GM21825 (cell line): Measurements from ENCODE around the gene TMPRSS11F.
"Not testable (repeated sequence)": the region's sequence is repeated elsewhere in the genome, so short reads cannot be mapped to it uniquely, and the experiment has no call there.

ENCODE experiments used
- ATAC-seq: cut with Tn5 transposase; IDR thresholded peaks from one replicate; pipeline ENCODE4 v1.9.1; 2021; ENCODE audit warnings: mild to moderate bottlenecking, moderate library complexity; ENCODE audit not compliant: unreplicated experiment

Gene TMPRSS11F

DNA sequence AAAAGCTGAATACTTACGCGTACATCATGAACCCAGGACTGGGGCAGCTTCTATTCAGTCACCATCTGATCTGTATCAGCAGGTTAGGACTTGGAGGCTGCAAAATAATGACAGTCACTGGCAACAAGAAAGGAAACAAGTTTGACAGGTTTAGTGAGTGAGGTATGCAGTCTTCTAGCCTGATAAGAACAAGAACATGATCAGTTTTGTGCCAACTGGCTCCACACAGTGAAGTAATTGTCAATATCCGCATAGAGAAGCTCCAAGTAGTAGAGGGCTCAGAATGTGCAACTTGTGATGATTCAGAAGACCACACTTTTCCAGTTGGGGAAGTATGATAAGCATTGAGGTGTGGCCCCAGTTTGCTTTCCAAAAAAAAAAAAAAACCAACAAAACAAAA, at the start of gene TMPRSS11F:
TMPRSS11F (minus strand) TSS at position 77 of the 400 bp plus-strand sequence; CDS start at position 28, 49 bp downstream.
- no peak for ATAC-seq

DNA sequence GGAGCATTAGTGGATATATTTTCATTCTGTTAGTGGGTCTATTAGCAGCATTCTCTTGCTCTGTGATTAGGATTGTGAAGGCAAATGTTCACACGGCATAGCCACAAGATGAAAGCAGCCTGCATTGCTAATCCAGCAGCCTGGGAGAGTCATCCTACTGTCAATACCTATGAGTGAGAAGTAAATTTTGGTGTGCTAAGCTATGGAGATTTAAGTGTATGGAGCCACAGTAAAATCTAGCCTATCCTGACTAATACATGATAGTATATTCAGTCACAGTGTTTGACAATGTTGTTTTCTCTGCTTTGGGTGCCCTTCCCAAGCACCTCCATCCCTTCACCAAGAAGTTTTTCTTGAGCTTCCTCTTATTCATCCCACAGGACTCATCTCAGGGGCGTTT, 47.2 kb upstream of the TMPRSS11F start:
- no peak for ATAC-seq

DNA sequence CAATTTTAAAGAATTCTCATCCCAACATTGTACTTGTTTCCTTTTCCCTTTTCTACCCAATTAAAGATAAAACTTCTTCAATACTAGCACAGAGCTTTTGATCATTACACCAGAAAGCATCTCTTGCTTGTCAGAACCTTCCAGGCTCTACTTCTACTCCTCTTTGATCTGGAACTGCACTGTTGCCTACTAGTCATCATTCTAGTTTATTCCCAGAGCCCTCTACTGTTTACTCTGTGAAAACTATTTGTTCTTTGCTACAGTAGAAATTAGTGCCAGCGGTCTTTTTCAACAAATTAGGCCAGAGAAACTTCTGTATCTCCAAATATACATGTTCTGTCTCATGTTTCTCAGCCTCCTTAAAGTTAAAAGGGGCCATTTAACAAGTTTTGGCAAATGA, 46.8 kb upstream of the TMPRSS11F start:
- no peak for ATAC-seq

DNA sequence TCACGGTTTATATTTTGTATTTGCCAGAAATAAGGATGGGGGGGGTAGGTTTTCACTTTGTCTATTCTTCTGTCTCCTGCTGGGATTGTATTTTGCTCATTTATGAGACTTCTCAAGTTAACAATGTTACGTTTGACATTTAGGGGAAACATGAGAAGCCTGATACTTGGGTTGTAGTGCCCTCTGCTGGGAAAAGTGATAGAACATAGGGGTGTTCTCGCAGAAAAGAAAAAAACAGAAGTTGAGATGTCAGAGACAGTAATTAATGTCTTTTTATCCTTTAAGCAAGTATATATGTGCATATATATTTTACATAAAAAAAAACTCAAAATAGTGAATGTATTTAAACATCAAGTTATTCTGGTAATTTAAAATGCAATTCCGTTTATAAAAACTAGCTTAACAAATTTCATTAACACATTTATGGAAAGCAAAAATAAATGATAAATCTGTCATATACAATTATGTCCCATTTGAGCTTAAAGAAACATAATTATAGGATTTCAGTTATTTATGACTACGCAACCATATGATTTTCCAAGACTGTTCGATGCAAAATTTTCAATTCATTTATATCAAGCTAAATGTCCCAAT, 46.0 kb upstream of the TMPRSS11F start:
- peak; percentile 86 for ATAC-seq

DNA sequence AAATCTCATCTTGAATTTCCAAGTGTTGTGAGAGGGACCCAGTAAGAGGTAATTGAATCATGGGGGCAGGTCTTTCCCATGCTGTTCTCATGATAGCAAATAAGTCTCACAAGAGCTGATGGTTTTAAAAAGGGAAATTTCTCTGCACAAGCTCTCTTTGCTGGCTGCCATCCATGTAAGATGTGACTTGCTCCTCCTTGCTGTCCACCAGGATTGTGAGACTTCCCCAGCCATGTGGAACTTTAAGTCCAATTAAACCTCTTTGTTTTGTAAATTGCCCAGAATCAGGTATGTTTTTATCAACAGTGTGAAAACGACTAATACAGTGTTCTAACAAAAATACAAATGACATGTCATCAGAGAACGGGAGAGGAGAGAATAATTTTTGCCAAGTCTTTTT, 44.7 kb upstream of the TMPRSS11F start:
- ATAC-seq, result not testable (repeated sequence)

DNA sequence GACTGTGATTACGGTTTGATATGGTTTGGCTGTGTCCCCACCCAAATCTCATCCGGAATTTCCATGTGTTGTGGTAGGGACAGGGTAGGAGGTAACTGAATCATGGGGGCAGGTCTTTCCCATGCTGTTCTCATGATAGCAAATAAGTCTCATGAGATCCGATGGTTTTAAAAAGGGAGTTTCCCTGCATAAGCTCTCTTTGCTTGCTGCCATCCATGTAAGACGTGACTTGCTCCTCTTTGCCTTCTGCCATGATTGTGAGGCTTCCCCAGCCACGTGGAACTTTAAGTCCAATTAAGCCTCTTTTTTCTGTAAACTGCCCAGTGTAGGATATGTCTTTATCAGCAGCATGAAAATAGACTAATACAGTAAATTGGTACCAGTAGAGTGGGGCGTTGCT, 42.5 kb upstream of the TMPRSS11F start:
- ATAC-seq, result not testable (repeated sequence)

DNA sequence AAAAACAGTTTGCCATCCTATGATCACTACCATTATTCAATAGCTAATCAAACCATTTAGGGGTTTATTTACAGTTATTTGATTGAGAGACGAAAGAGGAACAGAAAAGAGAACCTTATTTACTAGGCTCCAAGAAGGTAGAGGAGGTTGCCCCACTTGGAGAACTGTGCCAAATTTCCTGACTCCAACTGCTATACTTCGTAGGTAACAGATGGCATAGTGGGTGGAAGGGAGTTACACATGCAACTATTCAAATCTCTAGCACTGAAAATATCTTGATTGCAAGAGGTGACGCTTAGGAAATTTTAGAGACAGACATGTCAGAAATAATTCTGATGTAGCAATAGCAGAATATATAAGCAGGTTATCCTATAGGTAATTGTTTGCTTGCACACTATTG, 38.0 kb upstream of the TMPRSS11F start:
- ATAC-seq, result no peak

DNA sequence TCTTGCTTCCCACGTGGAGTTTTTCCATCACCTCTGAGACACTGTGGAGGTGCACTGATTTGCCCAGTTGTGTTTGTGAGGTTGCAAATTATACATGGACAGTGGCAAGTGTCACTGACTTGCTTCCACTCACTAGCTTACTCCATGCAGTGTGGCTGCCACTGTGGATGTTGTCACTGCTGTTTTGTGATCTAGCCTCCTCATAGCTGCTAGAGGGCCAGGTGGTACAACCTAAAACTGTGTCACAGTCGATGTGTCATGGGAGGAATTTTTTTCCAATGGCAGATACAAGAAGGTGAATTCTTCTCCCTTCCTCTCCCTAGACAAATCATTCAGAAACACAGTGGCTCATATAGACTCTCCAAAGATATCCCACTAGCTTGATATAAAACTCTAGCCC, 37.5 kb upstream of the TMPRSS11F start:
- ATAC-seq, result no peak

DNA sequence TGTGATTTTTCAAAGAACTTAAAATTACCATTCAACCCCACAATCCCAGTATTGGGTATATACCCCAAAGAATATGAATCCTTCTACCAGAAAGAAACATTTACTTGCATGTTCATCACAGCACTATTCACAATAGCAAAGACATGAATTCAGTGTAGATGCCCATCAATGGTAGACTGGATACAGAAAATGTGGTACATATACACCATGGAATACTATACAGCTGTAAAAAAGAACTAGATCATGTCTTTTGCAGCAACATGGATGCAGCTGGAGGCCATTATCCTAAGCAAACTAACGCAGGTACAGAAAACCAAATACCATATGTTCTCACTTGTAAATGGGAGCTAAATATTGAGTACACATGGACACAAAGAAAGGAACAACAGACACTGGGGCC, 34.1 kb upstream of the TMPRSS11F start:
- ATAC-seq, result no peak

DNA sequence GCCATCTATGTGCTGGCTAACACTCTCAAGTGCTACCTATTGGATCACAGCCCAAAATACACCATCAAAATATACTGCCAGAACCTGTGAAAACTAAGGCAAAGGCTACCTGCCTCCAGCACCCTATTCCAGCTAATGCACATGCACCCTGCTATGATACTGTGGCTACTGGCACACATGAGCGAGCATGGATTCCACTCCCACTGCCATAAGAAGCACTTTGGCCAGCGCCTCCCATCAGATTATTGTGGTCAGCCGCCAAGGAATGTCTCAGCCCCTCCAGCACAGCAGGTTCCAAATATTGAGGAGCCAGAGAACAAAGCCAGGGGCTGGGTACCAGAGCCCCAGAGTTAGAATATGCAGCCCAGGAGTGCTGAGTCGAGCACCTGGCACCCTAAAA, 32.5 kb upstream of the TMPRSS11F start:
- ATAC-seq, result no peak

DNA sequence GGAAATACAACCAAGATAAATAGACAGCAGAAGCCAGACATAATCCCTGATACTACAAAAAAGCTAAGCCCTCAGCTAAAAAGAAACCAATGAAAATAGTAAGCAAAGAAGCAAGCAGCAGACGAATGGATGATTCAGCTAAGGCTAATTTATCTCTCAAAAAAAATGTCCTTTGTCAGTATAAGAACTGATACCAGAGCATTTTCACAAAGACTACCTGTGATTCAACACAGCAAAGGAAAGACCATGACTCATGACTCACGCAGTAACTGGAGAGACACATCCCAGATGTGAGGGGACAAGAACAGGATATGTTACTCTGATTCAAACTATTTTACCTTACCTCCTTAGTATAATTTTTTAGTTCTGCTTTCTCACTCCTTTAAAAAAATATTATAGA, 22.7 kb upstream of the TMPRSS11F start:
- no peak for ATAC-seq

DNA sequence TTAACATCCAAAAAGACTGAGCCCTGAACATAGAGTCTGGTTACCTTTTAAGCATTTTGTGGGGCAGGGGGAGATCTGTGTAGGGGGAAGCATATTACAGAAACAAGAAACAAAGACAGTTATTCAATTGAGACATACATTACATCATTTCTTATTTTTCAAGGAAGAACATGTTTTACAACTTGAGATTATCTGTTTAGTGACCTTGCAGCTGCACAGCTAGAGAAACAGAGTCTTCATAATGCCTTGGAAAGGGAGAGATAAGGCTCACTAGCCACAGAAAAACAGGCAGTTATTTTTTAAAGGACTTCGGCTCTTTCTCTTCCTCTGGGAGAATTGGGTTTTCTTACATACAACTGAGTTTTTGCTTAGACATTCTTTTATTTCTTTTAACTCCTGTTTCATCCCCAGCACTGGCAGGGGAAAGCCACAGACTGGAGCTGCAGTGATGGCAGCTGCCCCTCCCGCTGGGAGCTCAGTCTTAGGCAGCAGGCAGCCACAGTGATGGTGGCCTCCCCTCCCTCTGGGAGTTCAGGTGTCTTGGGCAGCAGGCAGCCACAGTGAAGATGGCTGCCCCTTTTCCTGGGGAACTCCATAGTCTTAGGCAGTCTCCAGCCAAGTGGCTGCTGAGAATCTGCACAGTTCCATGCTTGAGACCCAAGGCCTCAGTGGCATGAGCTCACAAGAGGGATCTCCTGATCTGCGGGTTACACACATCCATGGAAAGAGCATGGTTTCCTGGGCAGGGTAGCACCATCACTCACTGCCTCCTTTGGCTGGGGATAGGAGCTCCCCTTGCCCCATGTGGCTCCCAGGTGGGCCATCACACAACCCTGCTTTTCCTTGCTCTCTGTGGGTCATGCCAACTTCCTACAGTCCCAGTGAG, 19.4 kb upstream of the TMPRSS11F start:
- ATAC-seq, result no peak

DNA sequence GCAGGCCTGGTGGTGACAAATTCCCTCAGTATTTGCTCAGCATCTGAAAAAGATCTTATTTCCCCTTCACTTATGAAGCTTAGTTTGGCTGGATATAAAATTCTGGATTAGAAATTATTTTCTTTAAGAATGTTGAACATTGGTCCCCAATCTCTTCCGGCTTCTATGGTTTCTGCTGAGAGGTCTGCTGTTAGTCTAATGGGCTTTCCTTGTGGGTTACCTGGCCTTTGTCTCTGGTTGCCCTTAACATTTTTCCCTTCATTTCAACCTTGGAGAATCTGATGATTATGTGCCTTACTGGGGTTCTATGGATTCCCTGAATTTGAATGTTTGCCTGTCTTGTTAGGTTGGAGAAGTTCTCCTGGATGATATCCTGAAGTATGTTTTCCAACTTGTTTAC, 17.4 kb upstream of the TMPRSS11F start:
- no peak for ATAC-seq

DNA sequence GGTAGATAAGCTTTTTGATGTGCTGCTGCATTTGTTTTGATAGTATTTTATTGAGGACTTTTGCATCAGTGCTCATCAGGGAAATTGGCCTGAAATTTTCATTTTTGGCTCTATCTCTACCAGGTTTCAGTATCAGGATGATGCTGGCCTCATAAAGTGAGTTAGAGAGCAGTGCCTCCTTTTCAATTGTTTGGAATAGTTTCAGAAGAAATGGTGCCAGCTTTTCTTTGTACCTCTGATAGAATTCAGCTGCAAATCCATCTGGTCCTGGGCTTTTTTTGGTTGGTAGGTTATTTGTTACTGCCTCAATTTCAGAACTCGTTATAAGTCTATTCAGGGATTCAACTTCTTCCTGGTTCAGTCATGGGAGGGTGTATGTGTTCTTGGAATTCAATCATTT, 15.6 kb upstream of the TMPRSS11F start:
- no peak for ATAC-seq

DNA sequence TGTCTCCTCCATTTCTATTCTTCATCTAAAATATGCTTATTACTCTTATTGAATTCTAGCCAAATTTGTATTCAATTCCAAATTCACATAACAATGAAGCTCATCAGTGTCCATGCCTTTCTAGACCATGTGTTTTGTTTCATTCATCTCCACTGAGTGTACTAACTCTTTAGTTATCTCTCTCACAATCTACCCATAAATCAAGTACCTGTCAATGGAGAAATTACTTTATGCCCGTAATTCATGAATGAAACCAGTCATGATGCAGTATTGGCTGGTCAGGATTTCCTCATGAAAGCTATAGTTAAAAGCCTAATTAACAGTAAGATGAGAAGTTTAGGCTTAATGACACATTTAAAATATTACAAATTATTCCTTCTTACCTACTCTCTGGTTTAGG, 12.2 kb upstream of the TMPRSS11F start:
- ATAC-seq, result no peak

DNA sequence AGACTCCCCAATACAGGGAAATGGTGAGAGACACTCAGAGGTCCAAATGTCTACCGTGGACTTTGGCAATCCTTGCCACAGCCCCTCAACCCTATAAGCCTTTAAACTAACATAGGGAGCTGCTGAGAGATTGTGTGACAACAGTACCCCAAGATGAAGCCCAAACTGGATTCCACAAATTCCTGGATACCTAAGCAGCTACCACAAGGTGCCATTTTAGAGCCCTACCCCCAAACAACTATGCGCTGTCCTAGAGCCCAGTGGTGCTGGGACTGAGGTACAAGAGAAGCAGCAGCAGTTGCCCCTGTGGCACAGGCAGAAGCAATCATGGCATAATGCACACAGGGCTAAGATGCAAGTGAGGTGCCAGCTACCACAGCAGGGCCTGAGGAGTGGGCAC, 2.7 kb upstream of the TMPRSS11F start:
- ATAC-seq, result no peak

DNA sequence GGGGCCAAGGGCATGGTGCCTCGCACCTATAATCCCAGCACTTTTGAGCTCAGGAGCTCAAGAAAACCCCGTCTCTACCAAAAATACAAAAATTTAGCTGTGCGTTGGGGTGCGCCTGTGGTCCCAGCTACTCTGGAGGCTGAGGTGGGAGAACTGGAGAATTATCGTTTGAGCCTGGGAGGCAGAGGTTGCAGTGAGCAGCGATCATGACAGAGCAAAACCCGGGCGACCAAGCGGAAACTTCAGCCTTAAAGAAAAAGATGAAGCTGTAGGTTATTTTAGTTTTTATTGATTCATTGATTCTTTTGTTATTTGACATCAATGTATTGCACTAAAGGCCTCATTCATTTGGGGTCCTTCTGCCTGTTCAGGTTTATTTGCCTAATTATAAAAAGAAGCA, 5.4 kb downstream of the TMPRSS11F start:
- ATAC-seq, result no peak

DNA sequence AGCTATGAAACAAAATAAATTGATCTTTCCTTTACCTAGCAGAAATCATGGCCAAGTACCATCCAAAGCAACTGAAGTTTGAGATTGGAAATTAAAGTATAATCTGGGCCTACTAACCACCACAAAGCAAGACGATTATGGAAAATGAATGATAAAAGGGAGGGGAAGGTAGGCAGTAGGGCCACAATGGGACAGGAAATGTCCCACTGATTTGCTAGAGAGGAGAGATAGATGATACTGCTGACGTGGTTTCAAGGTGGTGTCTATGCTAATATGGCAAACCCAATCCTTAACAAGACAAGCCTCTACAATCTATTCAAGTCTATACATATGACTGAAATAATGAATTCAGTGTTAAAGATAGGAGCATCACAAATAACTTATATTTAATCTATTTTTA, 6.1 kb downstream of the TMPRSS11F start:
- ATAC-seq, result no peak

DNA sequence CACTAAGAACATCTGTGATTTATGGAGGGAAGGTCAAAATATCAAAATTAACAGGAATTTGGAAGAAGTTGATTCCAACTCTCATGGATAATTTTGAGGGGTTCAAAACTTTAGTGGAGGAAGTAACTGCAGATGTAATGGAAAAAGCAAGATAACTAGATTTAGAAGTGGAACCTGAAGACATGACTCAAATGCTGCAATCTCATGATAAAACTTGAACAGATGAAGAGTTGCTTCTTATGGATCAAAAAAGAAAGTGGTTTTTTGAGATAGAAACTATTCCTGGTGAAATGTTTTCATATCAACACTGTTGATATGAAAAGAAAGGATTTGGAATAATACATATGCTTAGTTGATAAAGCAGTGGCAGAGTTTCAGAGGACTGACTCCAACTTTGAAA, 9.7 kb downstream of the TMPRSS11F start:
- no peak for ATAC-seq

DNA sequence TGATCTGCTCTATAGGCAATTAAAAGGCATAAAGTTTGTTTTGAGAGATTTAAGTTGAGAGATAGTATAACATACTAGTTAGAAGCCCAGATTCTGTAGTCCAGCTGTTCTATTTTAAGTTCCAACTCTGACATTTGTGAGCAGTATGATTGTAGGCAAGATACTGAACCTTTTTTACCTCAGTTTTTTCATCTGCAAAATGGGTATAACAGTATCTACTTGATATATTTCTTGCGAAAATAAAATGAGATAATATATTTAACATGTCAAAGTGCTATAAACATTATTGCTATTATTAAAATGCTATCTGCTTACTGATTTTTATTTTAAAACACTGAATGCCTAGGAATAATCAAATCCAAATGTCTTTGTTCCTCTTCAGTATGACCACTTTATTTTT, 19.2 kb downstream of the TMPRSS11F start:
- no peak for ATAC-seq

DNA sequence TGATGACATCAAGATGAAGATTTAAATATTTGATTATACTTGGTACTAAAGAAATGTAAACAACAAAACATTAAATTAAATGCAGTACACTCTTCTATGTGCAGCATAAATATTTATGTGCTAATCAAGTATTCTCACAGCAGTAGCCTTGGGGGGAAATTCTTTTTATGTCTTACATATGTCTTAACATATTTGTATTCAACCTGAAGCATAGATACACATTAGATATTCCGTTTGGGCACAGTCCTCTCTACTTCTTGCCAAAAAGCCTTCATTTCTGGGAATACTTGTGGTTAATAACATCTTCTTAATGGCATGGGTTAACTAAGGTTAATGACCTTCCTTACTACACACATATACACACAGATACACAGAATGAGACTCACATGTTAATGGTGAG, 19.8 kb downstream of the TMPRSS11F start:
- ATAC-seq, result no peak

DNA sequence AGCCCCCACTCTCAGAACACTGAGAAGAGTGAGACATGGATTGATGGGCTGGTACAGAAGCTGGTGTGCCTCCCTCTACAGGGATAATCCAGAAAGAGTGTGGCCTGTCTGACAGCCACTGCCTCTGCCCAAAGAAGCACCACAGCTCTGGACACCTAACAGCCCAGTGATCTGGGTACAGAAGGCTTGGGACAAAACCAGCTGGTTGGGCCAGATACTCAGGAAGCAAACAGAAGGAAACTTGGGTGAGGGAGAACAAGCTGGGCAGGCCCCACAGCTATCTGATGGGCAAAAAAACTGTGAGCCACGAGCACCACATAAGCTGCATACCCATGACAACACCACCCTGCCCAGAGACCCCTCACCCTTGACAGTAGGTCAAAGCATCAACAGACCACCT, 46.9 kb downstream of the TMPRSS11F start:
- no peak for ATAC-seq

DNA sequence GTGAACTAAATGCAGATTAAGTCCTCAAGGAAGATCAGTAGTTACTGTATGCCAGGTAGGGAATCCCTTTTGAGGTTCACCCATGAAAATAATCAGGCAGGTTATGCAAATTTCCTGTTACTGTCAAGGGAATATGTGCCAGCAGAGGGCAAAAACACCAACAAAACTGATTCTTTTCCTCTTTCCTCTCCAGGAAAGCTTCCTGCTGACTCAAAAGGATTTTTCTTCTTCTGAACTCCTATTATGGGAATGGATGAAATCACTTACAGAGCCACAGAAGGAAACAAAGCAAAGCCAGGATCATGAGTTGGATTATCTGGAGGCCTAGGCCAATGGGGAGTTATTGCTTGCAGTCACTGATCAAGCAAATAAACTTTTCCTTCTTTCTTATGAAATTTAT, 49.7 kb downstream of the TMPRSS11F start:
- no peak for ATAC-seq
